ENCODE results near the gene FOXP4. TPM values are rescaled to one million over a fixed set of nuclear protein-coding genes. Genes with fewer than 3 reads are reported as not detected.

Gene FOXP4
- total RNA-seq, 1 experiment from 2014 or later: 32.3 TPM

DNA sequence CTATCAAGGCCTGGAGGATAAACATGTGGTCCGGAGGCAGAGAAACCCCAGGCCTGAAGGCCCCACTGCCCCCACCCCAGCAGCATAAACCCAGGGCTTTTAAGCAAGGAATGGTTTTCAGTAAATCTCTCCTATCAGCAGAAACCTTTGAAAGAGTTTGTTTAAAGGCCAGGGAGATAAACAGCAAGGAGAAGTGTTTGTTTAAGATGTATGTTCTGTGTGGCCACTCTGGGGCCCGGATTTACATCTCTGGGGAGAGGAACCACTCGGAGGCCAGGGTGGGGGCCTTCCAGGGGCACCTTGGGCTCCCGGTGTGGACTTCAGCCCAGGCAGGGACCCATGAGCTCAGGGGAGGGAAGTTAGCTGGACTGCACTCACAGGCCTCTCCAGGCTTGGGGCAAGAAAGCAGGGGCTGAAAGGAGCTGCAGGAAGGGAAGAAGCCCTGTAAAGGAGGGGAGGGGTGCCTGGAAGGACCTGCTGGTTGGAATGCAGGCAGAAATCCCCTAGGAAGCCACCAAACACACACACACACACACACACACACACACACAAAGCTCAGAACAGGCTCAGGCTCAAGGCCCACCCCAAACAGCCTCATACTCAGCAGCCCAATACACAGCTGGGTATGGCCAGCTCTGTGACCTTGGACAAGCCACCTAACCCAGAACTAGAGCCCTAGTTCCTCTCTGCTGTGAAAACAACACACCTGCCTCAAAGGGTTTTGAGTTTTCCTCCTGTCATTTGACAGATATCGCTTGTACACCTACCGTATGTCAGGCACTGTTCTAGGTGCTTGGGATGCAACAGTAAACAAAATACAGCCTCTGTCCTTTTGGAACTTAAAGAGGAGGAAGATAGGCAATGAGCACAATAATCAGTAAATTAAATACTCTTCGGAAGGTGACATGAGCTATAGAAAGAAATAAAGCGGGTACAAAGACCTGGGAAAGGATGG, 26.2 kb upstream of the FOXP4 start:
- no peaks in the 10 kb centered on the region for H4K20me1 ChIP-seq (ENCODE audit: insufficient read depth)
- no peak overlapping the region for H3K27ac ChIP-seq (ENCODE audit: low read depth, low read length)
- no peaks in the 10 kb centered on the region for H3K36me3 ChIP-seq (ENCODE audit: control insufficient read depth in 1 of 2, insufficient read depth in 2 of 2, low read length in 2 of 2)
- no peak overlapping the region for H3K4me2 ChIP-seq (ENCODE audit: low read length)
- ATAC-seq (no peak), DNase-seq (ENCODE audit: low read depth, low spot score) (no peak)
- no peak for TF ChIP-seq RAD21 (IDR thresholded peaks at IDR 0.05; ENCODE audit: low read depth)
- no peak for TF ChIP-seq SP1 (IDR thresholded peaks at IDR 0.05; ENCODE audit: low read depth)
- TF ChIP-seq EZH2phosphoT487 (IDR thresholded peaks at IDR 0.05; ENCODE audit: borderline replicate concordance): no peak
- TF ChIP-seq CBX3 (IDR thresholded peaks at IDR 0.05; ENCODE audit: low read depth): no peak
- TF ChIP-seq YY1 (IDR thresholded peaks at IDR 0.05; ENCODE audit: extremely low read depth, insufficient replicate concordance, low read depth, low read length): no peak
- TF ChIP-seq SRF (IDR thresholded peaks at IDR 0.05; ENCODE audit: low read depth): no peak
- no peak for TF ChIP-seq POLR2A (IDR thresholded peaks at IDR 0.05; ENCODE audit: borderline replicate concordance, extremely low read depth, insufficient read depth, insufficient read length)
- TF ChIP-seq, protein P1, sequence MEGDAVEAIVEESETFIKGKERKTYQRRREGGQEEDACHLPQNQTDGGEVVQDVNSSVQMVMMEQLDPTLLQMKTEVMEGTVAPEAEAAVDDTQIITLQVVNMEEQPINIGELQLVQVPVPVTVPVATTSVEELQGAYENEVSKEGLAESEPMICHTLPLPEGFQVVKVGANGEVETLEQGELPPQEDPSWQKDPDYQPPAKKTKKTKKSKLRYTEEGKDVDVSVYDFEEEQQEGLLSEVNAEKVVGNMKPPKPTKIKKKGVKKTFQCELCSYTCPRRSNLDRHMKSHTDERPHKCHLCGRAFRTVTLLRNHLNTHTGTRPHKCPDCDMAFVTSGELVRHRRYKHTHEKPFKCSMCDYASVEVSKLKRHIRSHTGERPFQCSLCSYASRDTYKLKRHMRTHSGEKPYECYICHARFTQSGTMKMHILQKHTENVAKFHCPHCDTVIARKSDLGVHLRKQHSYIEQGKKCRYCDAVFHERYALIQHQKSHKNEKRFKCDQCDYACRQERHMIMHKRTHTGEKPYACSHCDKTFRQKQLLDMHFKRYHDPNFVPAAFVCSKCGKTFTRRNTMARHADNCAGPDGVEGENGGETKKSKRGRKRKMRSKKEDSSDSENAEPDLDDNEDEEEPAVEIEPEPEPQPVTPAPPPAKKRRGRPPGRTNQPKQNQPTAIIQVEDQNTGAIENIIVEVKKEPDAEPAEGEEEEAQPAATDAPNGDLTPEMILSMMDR (IDR thresholded peaks at IDR 0.05 in 2 of 3, conservative IDR thresholded peaks at IDR 0.05 in 1 of 3; ENCODE audit: borderline replicate concordance in 1 of 3, insufficient read depth in 1 of 3, low read depth in 2 of 3, low read length in 2 of 3): no peak
- TF ChIP-seq ZFX (IDR thresholded peaks at IDR 0.05): no peak
- TF ChIP-seq EGR1 (IDR thresholded peaks at IDR 0.05; ENCODE audit: low read depth): no peak
- no peak for TF ChIP-seq TCF7L2 (IDR thresholded peaks at IDR 0.05; ENCODE audit: borderline replicate concordance, extremely low read depth, insufficient read depth, insufficient read length)
- TF ChIP-seq ZNF274 (IDR thresholded peaks at IDR 0.05; ENCODE audit: low read depth, low read length): no peak
- TF ChIP-seq SIN3A (IDR thresholded peaks at IDR 0.05; ENCODE audit: low read depth): no peak
- no peak for TF ChIP-seq CEBPB (IDR thresholded peaks at IDR 0.05; ENCODE audit: low read depth)
- TF ChIP-seq JUND (IDR thresholded peaks at IDR 0.05): no peak
- no peak for TF ChIP-seq ELF1 (IDR thresholded peaks at IDR 0.05; ENCODE audit: borderline replicate concordance, low read depth)
- no peak for TF ChIP-seq POLR2AphosphoS5 (IDR thresholded peaks at IDR 0.05; ENCODE audit: low read depth, low read length)
- TF ChIP-seq FOSL1 (IDR thresholded peaks at IDR 0.05; ENCODE audit: low read depth): no peak
- intact Hi-C loops (cut with micrococcal nuclease): no loop called here
- no peaks in the 10 kb centered on the region for H3K4me1 ChIP-seq (ENCODE audit: control insufficient read depth in 1 of 2, insufficient read depth in 2 of 2, low read length in 2 of 2)
- POLR2A ChIA-PET: no interaction called here
- no peaks in the 10 kb centered on the region for H3K9me2 ChIP-seq (ENCODE audit: insufficient read depth)
- no peak overlapping the region for H2AFZ ChIP-seq (ENCODE audit: low read depth, low read length, poor library complexity, severe bottlenecking)
- RAD21 ChIA-PET (ENCODE audit: low non-redundant PET in 1 of 2, low total read pairs in 2 of 2, uncharacterized antibody in 2 of 2, unreplicated experiment in 2 of 2): no interaction called here
- CTCF ChIA-PET: no interaction called here
- no TSS peak for BruUV-seq (replicated peaks)
- no peaks in the 10 kb centered on the region for H3K79me2 ChIP-seq (ENCODE audit: insufficient read depth, low read length)
- H3K9ac ChIP-seq (ENCODE audit: low read length): no peak overlapping the region
- no peak overlapping the region for H3K4me3 ChIP-seq (replicated peaks in 1 of 2; ENCODE audit: low read depth in 1 of 2, low read length in 2 of 2)
- H3K27me3 ChIP-seq (ENCODE audit: insufficient read depth, low read length): no peaks in the 10 kb centered on the region
- no peaks in the 10 kb centered on the region for H3K9me3 ChIP-seq (ENCODE audit: control insufficient read depth in 1 of 2, insufficient read depth in 1 of 2, low read depth in 1 of 2, low read length in 2 of 2)

All from HCT116 (cell line).